Mesendoderm (in vitro differentiated cells): ENCODE results near the gene HLCS.

Source experiments
- DNase-seq: peaks from one replicate; pipeline ENCODE4 v3.0.0; 2013
- H2AK5ac ChIP-seq: 2 replicates; pipeline ENCODE4 v1.6.1; 2013; ENCODE audit warnings: low read length, inconsistent platforms
- H2BK120ac ChIP-seq: 2 replicates; pipeline ENCODE4 v1.6.1; 2013; ENCODE audit warnings: low read depth, mild to moderate bottlenecking, low read length, moderate library complexity, mixed read lengths
- H2BK15ac ChIP-seq: replicated peaks from 2 replicates; pipeline ENCODE4 v1.6.1; 2013; ENCODE audit warnings: low read depth, mild to moderate bottlenecking, moderate library complexity
- H2BK5ac ChIP-seq: 2 replicates; pipeline ENCODE4 v1.6.1; 2013; ENCODE audit warnings: low read length, inconsistent platforms
- H3K18ac ChIP-seq: 2 replicates; pipeline ENCODE4 v1.6.1; 2013; ENCODE audit warnings: mild to moderate bottlenecking, low read length, mixed read lengths
- H3K23ac ChIP-seq: one replicate; pipeline ENCODE4 v1.6.1; 2013; ENCODE audit warnings: low read length
- H3K27ac ChIP-seq: 2 replicates; pipeline ENCODE4 v1.5.1; 2013; ENCODE audit warnings: low read depth, mild to moderate bottlenecking, inconsistent platforms, low read length, moderate library complexity
- H3K27me3 ChIP-seq: 2 replicates; pipeline ENCODE4 v1.6.1; 2013; ENCODE audit warnings: low read length, control low read depth, mild to moderate bottlenecking, inconsistent platforms; ENCODE audit not compliant: insufficient read depth, poor library complexity
- H3K36me3 ChIP-seq: 2 replicates; pipeline ENCODE4 v1.6.1; 2013; ENCODE audit warnings: low read length, inconsistent platforms; ENCODE audit not compliant: control insufficient read depth, insufficient read depth
- H3K4ac ChIP-seq: one replicate; pipeline ENCODE4 v1.6.1; 2013; ENCODE audit warnings: low read depth, mild to moderate bottlenecking, low read length, moderate library complexity
- H3K4me1 ChIP-seq: 2 replicates; pipeline ENCODE4 v1.6.1; 2013; ENCODE audit warnings: low read depth, low read length, inconsistent platforms; ENCODE audit not compliant: control insufficient read depth
- H3K4me2 ChIP-seq: 2 replicates; pipeline ENCODE4 v1.6.1; 2013; ENCODE audit warnings: low read length
- H3K4me3 ChIP-seq: 2 replicates; pipeline ENCODE4 v1.5.1; 2013; ENCODE audit warnings: mild to moderate bottlenecking, low read length
- H3K56ac ChIP-seq: one replicate; pipeline ENCODE4 v1.6.1; 2013; ENCODE audit warnings: low read length
- H3K79me1 ChIP-seq: 2 replicates; pipeline ENCODE4 v1.6.1; 2013; ENCODE audit warnings: low read length, inconsistent platforms
- H3K79me2 ChIP-seq: 2 replicates; pipeline ENCODE4 v1.6.1; 2013; ENCODE audit warnings: mild to moderate bottlenecking, low read length; ENCODE audit not compliant: control insufficient read depth, insufficient read depth
- H3K9ac ChIP-seq: 2 replicates; pipeline ENCODE4 v1.6.1; 2013; ENCODE audit warnings: low read length, inconsistent platforms
- H4K5ac ChIP-seq: one replicate; pipeline ENCODE4 v1.6.1; 2013; ENCODE audit warnings: low read length
- H4K8ac ChIP-seq: one replicate; pipeline ENCODE4 v1.6.1; 2013; ENCODE audit warnings: low read depth, mild to moderate bottlenecking, control low read depth, low read length, moderate library complexity
- WGBS: extraction: QIAGEN DNeasy Blood & Tissue Kit; methylation state at CpG from one replicate; pipeline ENCODE4 v1.1.7; 2013; ENCODE audit warnings: low lambda C conversion rate, missing lambda C conversion rate; ENCODE audit not compliant: insufficient coverage; ENCODE audit errors: extremely low coverage; 5-methylcytosine and 5-hydroxymethylcytosine counted together

HLCS gene

DNA sequence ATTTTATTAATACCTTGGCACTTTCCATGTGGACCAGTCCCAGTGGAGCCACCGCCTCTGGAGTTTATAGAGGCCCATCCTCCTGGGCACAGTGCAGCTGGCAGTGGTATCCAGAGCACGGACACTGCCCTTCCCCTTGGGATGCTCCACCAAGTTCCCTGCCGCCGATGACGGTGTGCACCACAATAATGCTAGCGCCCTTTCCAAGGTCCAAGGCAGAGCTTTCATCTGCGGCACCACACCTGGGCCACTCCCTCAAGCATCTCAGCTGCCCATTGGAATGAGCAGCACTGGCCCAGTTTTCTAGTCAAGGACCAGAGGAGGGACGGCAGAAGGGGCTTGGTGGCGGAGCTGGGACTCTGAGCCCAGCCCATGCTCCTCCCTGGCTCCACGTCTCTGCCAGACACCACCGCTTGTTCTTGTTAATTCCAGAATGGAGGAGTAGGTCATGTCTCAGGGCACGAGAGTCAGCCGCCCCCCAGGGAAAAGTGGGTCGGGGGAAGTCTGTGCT, 243.0 kb downstream of the HLCS start:
- Histone ChIP-seq H2BK120ac (no peak overlapping the region), H2BK15ac (no peak overlapping the region)
- WGBS, result no CpG with 5 or more reads among the region's 14 CpGs

DNA sequence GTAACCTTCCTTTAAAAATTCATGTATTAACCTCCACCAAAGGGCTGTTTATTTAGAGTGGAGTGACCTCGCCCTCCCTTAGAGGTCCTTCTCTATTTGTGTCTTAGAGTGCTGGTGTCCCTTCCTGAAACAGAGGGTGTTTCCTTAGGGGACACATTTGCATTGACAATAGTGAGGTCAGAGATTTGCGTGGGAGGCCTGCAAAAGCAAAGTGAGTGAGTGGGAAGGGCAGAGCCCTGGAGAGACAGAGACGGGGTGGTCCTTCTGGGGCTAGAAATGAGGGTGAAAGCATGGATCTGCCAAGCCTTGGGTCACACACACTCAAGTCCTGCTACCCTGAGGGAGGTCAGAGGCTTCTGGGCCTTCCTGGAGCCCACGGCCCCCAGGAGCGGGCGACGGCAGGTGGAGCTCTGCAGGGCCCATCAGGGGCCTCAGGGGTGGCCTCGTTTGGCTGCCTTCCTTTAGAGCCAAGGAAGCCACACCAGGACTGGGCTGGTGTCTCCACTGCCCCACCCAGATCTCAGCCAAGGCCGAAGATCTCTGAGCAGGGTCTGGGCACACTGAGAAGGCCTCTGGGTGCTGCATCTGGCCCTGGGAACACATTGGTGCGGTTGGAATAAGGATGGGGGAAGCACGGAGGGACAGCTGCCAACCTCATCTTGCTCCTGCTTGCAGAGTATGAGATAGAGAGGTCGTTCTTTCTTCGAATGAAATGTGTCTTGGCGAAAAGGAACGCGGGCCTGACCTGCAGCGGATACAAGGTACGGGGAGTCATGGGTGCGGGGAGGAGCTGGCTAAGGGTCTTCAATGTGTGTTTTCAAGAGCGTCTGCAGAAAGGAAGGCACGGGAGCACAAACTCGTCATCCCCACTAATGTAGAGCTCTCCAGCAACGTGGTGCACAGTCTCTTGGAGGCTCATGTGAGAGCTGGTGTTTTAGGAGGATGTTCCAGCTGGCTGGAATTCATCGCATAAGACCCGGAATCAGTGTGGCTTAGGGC, 243.8 kb downstream of the HLCS start:
- no peak overlapping the region for H4K8ac ChIP-seq
- no peaks in the 10 kb centered on the region for H3K36me3 ChIP-seq
- no peak overlapping the region for H3K4me3 ChIP-seq
- H2BK5ac ChIP-seq, result no peak overlapping the region
- H3K4me1 ChIP-seq, result no peaks in the 10 kb centered on the region
- H4K5ac ChIP-seq, result no peak overlapping the region
- H3K56ac ChIP-seq, result no peak overlapping the region
- no peak overlapping the region for H3K4ac ChIP-seq
- H2BK15ac ChIP-seq, result no peak overlapping the region
- H3K79me1 ChIP-seq, result no peaks in the 10 kb centered on the region
- no peak for DNase-seq
- no peak overlapping the region for H3K9ac ChIP-seq
- WGBS, result no CpG with 5 or more reads among the region's 25 CpGs
- no peak overlapping the region for H3K27ac ChIP-seq
- no peak overlapping the region for H3K23ac ChIP-seq
- no peak overlapping the region for H3K18ac ChIP-seq
- H3K79me2 ChIP-seq, result no peaks in the 10 kb centered on the region
- H2AK5ac ChIP-seq, result no peak overlapping the region
- no peak overlapping the region for H2BK120ac ChIP-seq
- H3K27me3 ChIP-seq, result no peaks in the 10 kb centered on the region
- no peak overlapping the region for H3K4me2 ChIP-seq

More for the DNA sequence above, 243.0 kb downstream of the HLCS start:
- no peak for DNase-seq
- Histone ChIP-seq H3K27me3 (no peaks in the 10 kb centered on the region), H3K56ac (no peak overlapping the region), H3K36me3 (no peaks in the 10 kb centered on the region), H3K79me2 (no peaks in the 10 kb centered on the region), H3K79me1 (no peaks in the 10 kb centered on the region), H2AK5ac (no peak overlapping the region), H4K5ac (no peak overlapping the region), H3K4me3 (no peak overlapping the region), H3K4me2 (no peak overlapping the region), H3K9ac (no peak overlapping the region), H3K4ac (no peak overlapping the region), H3K4me1 (no peaks in the 10 kb centered on the region), H3K27ac (no peak overlapping the region), H2BK5ac (no peak overlapping the region), H3K23ac (no peak overlapping the region), H4K8ac (no peak overlapping the region), H3K18ac (no peak overlapping the region)

DNA sequence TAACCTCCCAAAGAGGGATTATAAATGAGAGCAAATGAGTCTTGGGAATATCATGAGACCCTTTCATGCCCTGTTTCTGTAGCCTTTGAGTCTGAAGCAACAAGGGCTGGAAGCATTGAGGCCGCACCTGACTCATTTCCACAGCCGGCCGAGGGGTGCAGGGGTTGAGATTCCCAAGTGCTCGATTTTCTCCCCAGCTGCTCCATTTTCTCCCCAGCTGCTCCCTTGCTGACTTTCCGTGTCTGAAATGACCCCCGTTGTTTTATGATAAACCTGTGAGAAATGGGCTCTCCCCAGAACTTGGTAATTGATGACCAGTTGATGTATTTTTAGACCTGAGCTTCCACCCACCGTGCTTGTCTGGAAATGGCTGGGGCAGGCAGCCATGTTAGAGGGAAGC, 244.7 kb downstream of the HLCS start:
- Histone ChIP-seq H4K5ac (no peak overlapping the region), H3K9ac (no peak overlapping the region), H2BK15ac (no peak overlapping the region)

DNA sequence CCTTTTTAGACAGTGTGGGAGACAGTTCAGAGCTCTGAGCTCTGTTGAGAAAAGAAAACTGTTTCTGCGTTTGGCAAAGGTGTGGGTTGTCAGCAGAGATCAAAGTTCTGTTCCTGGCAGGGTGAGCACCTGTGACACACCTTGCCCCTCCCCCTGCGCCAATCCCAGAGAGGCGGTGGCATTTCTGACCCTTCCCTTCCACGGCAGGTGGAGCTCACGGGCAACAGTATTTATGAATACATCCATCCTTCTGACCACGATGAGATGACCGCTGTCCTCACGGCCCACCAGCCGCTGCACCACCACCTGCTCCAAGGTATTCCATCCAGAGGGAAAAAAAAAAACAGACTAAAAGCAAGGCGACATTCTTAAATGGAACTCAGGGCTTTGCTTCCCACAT, 246.9 kb downstream of the HLCS start:
- H3K27ac ChIP-seq, result no peak overlapping the region
- no peak overlapping the region for H3K23ac ChIP-seq
- H2BK120ac ChIP-seq, result no peak overlapping the region
- DNase-seq, result no peak
- no peak overlapping the region for H2AK5ac ChIP-seq
- H3K79me1 ChIP-seq, result no peaks in the 10 kb centered on the region
- H3K36me3 ChIP-seq, result no peaks in the 10 kb centered on the region
- WGBS, result no CpG with 5 or more reads among the region's 10 CpGs
- H3K4me1 ChIP-seq, result no peaks in the 10 kb centered on the region
- no peaks in the 10 kb centered on the region for H3K27me3 ChIP-seq
- H3K4me3 ChIP-seq, result no peak overlapping the region
- no peak overlapping the region for H4K5ac ChIP-seq
- H3K4me2 ChIP-seq, result no peak overlapping the region
- H2BK5ac ChIP-seq, result no peak overlapping the region
- no peak overlapping the region for H4K8ac ChIP-seq
- no peak overlapping the region for H2BK15ac ChIP-seq
- H3K79me2 ChIP-seq, result no peaks in the 10 kb centered on the region
- no peak overlapping the region for H3K9ac ChIP-seq
- no peak overlapping the region for H3K56ac ChIP-seq
- H3K4ac ChIP-seq, result no peak overlapping the region
- no peak overlapping the region for H3K18ac ChIP-seq

More for the DNA sequence above, 244.7 kb downstream of the HLCS start:
- H3K4me2 ChIP-seq, result no peak overlapping the region
- no peak overlapping the region for H3K27ac ChIP-seq
- H3K4me1 ChIP-seq, result no peaks in the 10 kb centered on the region
- H3K18ac ChIP-seq, result no peak overlapping the region
- H3K4ac ChIP-seq, result no peak overlapping the region
- no CpG with 5 or more reads among the region's 7 CpGs for WGBS
- no peaks in the 10 kb centered on the region for H3K36me3 ChIP-seq
- H3K56ac ChIP-seq, result no peak overlapping the region
- no peaks in the 10 kb centered on the region for H3K79me1 ChIP-seq
- no peak overlapping the region for H2BK120ac ChIP-seq
- no peak overlapping the region for H4K8ac ChIP-seq
- no peak overlapping the region for H3K4me3 ChIP-seq
- H2AK5ac ChIP-seq, result no peak overlapping the region
- no peak overlapping the region for H3K23ac ChIP-seq
- DNase-seq, result no peak
- H3K79me2 ChIP-seq, result no peaks in the 10 kb centered on the region
- no peaks in the 10 kb centered on the region for H3K27me3 ChIP-seq
- H2BK5ac ChIP-seq, result no peak overlapping the region

DNA sequence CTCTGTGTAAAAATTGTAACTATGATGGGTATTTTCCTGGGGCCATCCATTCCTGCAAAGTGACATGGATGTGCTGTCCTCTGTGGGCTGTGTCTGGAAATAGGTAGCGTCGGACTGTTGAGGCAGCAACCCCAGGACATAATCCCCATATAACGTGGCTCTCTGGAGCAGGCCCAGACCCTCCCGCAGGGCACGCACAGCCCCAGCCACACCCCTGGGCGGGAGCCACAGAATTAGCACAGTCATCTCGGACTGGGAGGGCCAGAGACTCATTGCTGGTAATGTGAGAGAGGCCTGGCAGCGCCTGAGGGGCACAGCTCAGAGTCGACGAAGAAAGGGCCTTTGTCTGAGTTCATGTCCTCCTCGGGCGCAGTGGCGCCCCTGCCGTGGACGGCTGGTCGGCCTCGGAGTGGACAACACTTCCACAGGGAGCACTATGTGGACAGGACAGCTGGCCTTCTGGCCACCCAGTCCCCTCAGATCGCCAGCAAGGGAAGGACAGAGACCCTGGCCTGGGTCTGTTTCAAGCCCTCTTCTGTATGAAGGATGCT, 247.4 kb downstream of the HLCS start:
- no peak for DNase-seq
- Histone ChIP-seq H3K9ac (no peak overlapping the region), H3K23ac (no peak overlapping the region), H3K36me3 (no peaks in the 10 kb centered on the region), H4K8ac (no peak overlapping the region), H3K27ac (no peak overlapping the region), H3K27me3 (no peaks in the 10 kb centered on the region), H4K5ac (no peak overlapping the region), H3K4me3 (no peak overlapping the region), H2BK5ac (no peak overlapping the region), H3K4me1 (no peaks in the 10 kb centered on the region), H3K4ac (no peak overlapping the region), H3K4me2 (no peak overlapping the region), H3K56ac (no peak overlapping the region), H3K18ac (no peak overlapping the region), H2BK15ac (no peak overlapping the region), H3K79me2 (no peaks in the 10 kb centered on the region), H3K79me1 (no peaks in the 10 kb centered on the region), H2AK5ac (no peak overlapping the region), H2BK120ac (no peak overlapping the region)
- WGBS, result no CpG with 5 or more reads among the region's 18 CpGs
